Uterus (tissue), 4 donors: Measurements from ENCODE around the gene KCNC1. TPM values are rescaled to one million over a fixed set of nuclear protein-coding genes. Genes with fewer than 3 reads are reported as not detected.

Source experiments
- DNase-seq, 2 donors: peaks; one replicate each; pipeline ENCODE4 v3.0.0-alpha.2; 2019 to 2020
- H3K27ac ChIP-seq, 2 donors: fragments of 200-600 bp; sonication (generic); 1 replicate in 1 of 2; 2 replicates in 1 of 2; pipeline ENCODE4 v1.5.1; 2016 to 2018
- H3K27me3 ChIP-seq, 2 donors: fragments of 200-600 bp; sonication (generic); one replicate each; pipeline ENCODE4 v1.5.1; 2018 to 2019; ENCODE audit warnings: control low read depth in 1 of 2
- H3K36me3 ChIP-seq, 2 donors: fragments of 200-600 bp; sonication (generic); one replicate each; pipeline ENCODE4 v1.5.1; 2019; ENCODE audit warnings: control low read depth in 1 of 2
- H3K4me1 ChIP-seq, 2 donors: fragments of 200-600 bp; sonication (generic); one replicate each; pipeline ENCODE4 v1.5.1; 2018 to 2019; ENCODE audit warnings: control low read depth in 1 of 2
- H3K4me3 ChIP-seq, 2 donors: fragments of 200-600 bp; sonication (generic); 1 replicate in 1 of 2; 2 replicates in 1 of 2; pipeline ENCODE4 v1.5.1; 2018 to 2019; ENCODE audit warnings: mild to moderate bottlenecking in 1 of 2
- H3K9me3 ChIP-seq, 2 donors: fragments of 200-600 bp; sonication (generic); one replicate each; pipeline ENCODE4 v1.5.1; 2019; ENCODE audit warnings: control low read depth in 1 of 2
- POLR2A ChIP-seq, 2 donors: fragments of 450-650 bp; IDR thresholded peaks; one replicate each; pipeline ENCODE4 v1.6.1; 2016; ENCODE audit warnings: antibody characterized with exemption in 2 of 2, mild to moderate bottlenecking in 1 of 2, moderate library complexity in 1 of 2
- intact Hi-C: fragments of 100-400 bp; cut with DNase I; formaldehyde crosslinking; loops from one replicate; pipeline ENCODE4 v1.15.1; 2023; ENCODE audit warnings: low total_unique reads
- total RNA-seq, 4 donors: library from RNA; depleted of rRNA in 3 of 4; stranded (reverse); fragments of >200 nt in 3 of 4; gene quantifications; one replicate each; pipeline versions ENCODE4 v1.1.0 to v1.2.4, GENCODE V29; 2014 to 2023
- TF ChIP-seq, protein P1 (sequence below), 4 experiments: fragments of 200-600 bp in 2 of 4; fragments of 450-650 bp in 2 of 4; sonication (generic) in 2 of 4; IDR thresholded peaks; one replicate each; pipeline ENCODE4 v1.5.1; 2016 to 2019; ENCODE audit warnings: antibody characterized with exemption in 4 of 4, mild to moderate bottlenecking in 2 of 4, moderate library complexity in 1 of 4
- donor health status: DM: yes; HTN: yes; CAD: no.

Gene KCNC1
- total RNA-seq, 4 donors from 2014 or later: 0.41 TPM; not detected in 3

DNA sequence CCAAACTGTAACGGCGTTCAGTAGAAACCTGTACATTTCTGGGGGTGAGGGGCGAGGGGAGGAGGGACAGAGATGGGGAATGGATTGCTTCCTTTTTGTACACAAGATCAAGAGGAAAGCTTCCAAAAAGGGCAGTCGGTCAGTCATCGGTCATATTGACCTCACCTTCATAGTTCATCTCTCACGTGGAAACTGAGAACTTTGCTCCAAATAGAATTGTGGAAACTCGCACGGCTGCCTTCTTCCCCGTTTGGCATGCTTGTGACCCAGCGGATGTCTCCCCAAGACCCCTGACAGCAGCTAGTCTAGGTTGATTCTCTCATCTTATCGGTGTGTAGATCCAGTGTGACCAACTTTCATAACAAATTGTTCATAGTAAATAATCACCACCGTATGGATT lies 47.6 kb downstream of the KCNC1 start:
- no peak overlapping the region for H3K27ac ChIP-seq

GRCh38 chr11:17782603-17783337 lies 48.2 kb downstream of the KCNC1 start:
- Histone ChIP-seq H3K4me1 (no peaks in the 10 kb centered on the region), H3K27ac (no peak overlapping the region), H3K9me3 (no peaks in the 10 kb centered on the region), H3K27me3 (no peaks in the 10 kb centered on the region), H3K4me3 (no peak overlapping the region), H3K36me3 (no peaks in the 10 kb centered on the region)
- no peak for DNase-seq
- TF ChIP-seq POLR2A (IDR thresholded peaks at IDR 0.05): no peak
- TF ChIP-seq, protein P1, sequence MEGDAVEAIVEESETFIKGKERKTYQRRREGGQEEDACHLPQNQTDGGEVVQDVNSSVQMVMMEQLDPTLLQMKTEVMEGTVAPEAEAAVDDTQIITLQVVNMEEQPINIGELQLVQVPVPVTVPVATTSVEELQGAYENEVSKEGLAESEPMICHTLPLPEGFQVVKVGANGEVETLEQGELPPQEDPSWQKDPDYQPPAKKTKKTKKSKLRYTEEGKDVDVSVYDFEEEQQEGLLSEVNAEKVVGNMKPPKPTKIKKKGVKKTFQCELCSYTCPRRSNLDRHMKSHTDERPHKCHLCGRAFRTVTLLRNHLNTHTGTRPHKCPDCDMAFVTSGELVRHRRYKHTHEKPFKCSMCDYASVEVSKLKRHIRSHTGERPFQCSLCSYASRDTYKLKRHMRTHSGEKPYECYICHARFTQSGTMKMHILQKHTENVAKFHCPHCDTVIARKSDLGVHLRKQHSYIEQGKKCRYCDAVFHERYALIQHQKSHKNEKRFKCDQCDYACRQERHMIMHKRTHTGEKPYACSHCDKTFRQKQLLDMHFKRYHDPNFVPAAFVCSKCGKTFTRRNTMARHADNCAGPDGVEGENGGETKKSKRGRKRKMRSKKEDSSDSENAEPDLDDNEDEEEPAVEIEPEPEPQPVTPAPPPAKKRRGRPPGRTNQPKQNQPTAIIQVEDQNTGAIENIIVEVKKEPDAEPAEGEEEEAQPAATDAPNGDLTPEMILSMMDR (IDR thresholded peaks at IDR 0.05): no peak
- intact Hi-C loops: no loop called here

More for the DNA sequence above, 47.6 kb downstream of the KCNC1 start:
- no peak for TF ChIP-seq POLR2A (IDR thresholded peaks at IDR 0.05)
- TF ChIP-seq, protein P1 (IDR thresholded peaks at IDR 0.05): no peak
- Histone ChIP-seq H3K27me3 (no peaks in the 10 kb centered on the region), H3K36me3 (no peaks in the 10 kb centered on the region), H3K9me3 (no peaks in the 10 kb centered on the region), H3K4me3 (no peak overlapping the region), H3K4me1 (no peaks in the 10 kb centered on the region)
- intact Hi-C loops: no loop called here
- DNase-seq: no peak

DNA sequence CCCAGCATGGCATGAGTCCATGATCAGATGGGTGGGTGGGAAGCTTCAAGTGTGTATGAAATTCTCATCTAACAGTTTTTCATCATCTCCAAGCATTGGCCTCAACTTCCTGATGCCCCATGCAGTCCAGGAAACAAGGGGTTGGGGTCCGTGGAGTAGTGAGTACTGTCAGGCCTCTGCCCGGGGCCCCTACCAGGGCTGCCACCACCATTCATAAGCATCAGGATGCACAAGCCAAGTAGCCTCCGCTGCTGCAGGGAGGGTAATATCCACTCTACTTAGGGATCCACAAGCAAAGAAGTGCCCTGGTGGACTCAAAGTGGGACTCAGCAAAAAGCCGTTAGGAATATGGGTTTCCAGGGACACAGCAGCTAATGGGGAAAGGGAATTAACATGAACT lies 49.3 kb downstream of the KCNC1 start:
- no peak for DNase-seq
- H3K4me3 ChIP-seq: no peak overlapping the region
- H3K36me3 ChIP-seq: no peaks in the 10 kb centered on the region
- no peaks in the 10 kb centered on the region for H3K9me3 ChIP-seq
- intact Hi-C loops: no loop called here
- H3K27me3 ChIP-seq: no peaks in the 10 kb centered on the region
- TF ChIP-seq, protein P1 (IDR thresholded peaks at IDR 0.05): no peak
- TF ChIP-seq POLR2A (IDR thresholded peaks at IDR 0.05): no peak
- H3K27ac ChIP-seq: no peak overlapping the region
- H3K4me1 ChIP-seq: no peaks in the 10 kb centered on the region

DNA sequence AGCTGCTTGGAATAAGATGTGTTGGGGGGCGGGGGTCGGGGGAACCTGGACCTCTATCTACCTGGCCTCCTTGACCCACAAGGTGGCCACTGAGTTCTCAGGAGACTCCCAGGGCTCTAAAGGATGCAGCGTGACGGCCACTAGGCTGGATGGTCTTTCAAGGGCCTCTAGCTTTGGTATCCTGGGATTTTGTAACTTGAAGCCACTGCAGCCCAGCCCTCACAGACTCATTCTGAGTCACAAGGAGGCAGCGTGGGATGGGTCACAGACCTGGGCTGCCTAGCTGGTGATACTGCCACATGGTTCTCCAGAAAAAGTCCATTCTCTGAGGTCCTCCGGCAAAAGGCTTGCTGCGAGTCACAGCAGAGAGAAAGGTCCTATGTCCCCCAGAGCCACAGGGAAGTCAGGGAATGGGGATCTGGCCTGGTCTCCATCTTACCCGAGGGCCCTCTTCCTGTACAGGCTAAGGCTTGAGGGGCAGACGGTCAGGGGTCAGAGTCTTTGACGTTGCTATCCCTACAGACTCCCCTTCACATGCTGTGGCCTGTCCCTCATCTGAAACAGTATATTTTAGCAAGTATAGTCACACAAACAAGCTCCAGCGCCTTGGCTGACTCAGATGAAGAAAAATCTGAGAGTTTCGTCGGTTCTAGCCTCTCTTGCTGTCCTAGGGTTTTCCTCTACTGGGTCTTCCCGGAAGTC lies 52.4 kb downstream of the KCNC1 start:
- H3K9me3 ChIP-seq: no peaks in the 10 kb centered on the region
- no peak overlapping the region for H3K4me3 ChIP-seq
- no peaks in the 10 kb centered on the region for H3K36me3 ChIP-seq
- H3K27me3 ChIP-seq: no peaks in the 10 kb centered on the region
- intact Hi-C loops: no loop called here
- no peaks in the 10 kb centered on the region for H3K4me1 ChIP-seq
- no peak for DNase-seq
- no peak for TF ChIP-seq POLR2A (IDR thresholded peaks at IDR 0.05)
- TF ChIP-seq, protein P1 (IDR thresholded peaks at IDR 0.05): no peak
- H3K27ac ChIP-seq: no peak overlapping the region

DNA sequence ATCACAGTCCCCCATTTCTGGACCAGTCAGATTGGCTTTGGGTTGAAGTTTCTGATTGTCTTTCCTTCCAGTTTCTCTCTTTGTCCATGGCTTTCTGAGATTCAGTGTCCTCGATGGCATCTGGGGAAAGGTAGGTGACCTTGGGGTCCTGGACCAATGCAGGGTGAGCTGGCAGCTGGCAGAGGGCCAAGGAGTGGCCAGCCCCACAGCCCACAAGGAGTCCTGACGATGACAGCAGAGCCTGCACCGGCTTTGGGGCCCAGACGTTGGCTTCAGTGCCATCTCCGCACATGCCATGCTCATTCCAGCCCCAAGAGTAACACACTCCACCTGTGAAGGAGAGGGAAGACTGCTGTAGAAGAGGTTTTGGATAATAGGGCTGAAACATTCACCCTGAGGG lies 53.5 kb downstream of the KCNC1 start:
- no peak overlapping the region for H3K27ac ChIP-seq
- H3K27me3 ChIP-seq: no peaks in the 10 kb centered on the region
- H3K36me3 ChIP-seq: no peaks in the 10 kb centered on the region
- TF ChIP-seq, protein P1 (IDR thresholded peaks at IDR 0.05): no peak
- no peak for TF ChIP-seq POLR2A (IDR thresholded peaks at IDR 0.05)
- no peaks in the 10 kb centered on the region for H3K9me3 ChIP-seq
- no peak for DNase-seq
- intact Hi-C loops: no loop called here
- no peak overlapping the region for H3K4me3 ChIP-seq
- H3K4me1 ChIP-seq: no peaks in the 10 kb centered on the region
